A549 (cell line): Measurements from ENCODE around the gene ALX3.

Experiments
- CHD4 ChIP-seq: fragments of 200-600 bp; sonication (generic); IDR thresholded peaks from 2 replicates; pipeline ENCODE4 v1.6.1; 2016; ENCODE audit warnings: antibody characterized with exemption, mild to moderate bottlenecking, borderline replicate concordance
- CTCF ChIP-seq: fragments of >200 bp; sonication (Bioruptor Twin); formaldehyde crosslinking; IDR thresholded peaks from 3 replicates; pipeline ENCODE4 v1.5.1; 2016
- EHMT2 ChIP-seq: fragments of 200-600 bp; sonication (generic); IDR thresholded peaks from 2 replicates; pipeline ENCODE4 v1.6.1; 2016; ENCODE audit warnings: antibody characterized with exemption, low read depth, mild to moderate bottlenecking, moderate library complexity
- JUNB ChIP-seq: fragments of >200 bp; sonication (Bioruptor Twin); formaldehyde crosslinking; IDR thresholded peaks from 2 replicates; pipeline ENCODE4 v1.6.1; 2016
- PHF8 ChIP-seq: fragments of 200-600 bp; sonication (generic); IDR thresholded peaks from 2 replicates; pipeline ENCODE4 v1.6.1; 2016; ENCODE audit warnings: low read depth, mild to moderate bottlenecking, antibody characterized with exemption, moderate library complexity, borderline replicate concordance

GRCh38 chr1:110091381-110091780 lies 20.9 kb upstream of the ALX3 start:
- no peak for TF ChIP-seq JUNB
- TF ChIP-seq CHD4: no peak
- TF ChIP-seq CTCF: no peak
- TF ChIP-seq EHMT2: no peak
- no peak for TF ChIP-seq PHF8
